ENCODE data around the gene HSPB6.

HSPB6 gene

GRCh38 chr19:35751839-35752745 is 4.7 kb downstream of the HSPB6 start:
- TF ChIP-seq CTCF (IDR thresholded peaks at IDR 0.05; ENCODE audit: low read depth, low read length): no peak
- no peak for TF ChIP-seq EZH2phosphoT487 (IDR thresholded peaks at IDR 0.05; ENCODE audit: low read depth)
- no peak overlapping the region for H3K9ac ChIP-seq (ENCODE audit: low read length)
- H3K4me3 ChIP-seq (ENCODE audit: low read length): no peak overlapping the region
- H4K20me1 ChIP-seq (ENCODE audit: insufficient read depth, low read length): no peaks in the 10 kb centered on the region
- H3K4me1 ChIP-seq (ENCODE audit: low read length): peaks cover 12% of the 10 kb centered on the region
- H3K36me3 ChIP-seq (replicated peaks; ENCODE audit: low read depth, low read length): no peaks in the 10 kb centered on the region
- no peak overlapping the region for H2AFZ ChIP-seq (ENCODE audit: low read depth, low read length)
- H3K27ac ChIP-seq (ENCODE audit: low read length): no peak overlapping the region
- no peaks in the 10 kb centered on the region for H3K9me3 ChIP-seq (ENCODE audit: insufficient read depth, low read length)
- no peak overlapping the region for H3K4me2 ChIP-seq (ENCODE audit: low read length)
- no peaks in the 10 kb centered on the region for H3K27me3 ChIP-seq (ENCODE audit: low read depth, low read length)
- H3K79me2 ChIP-seq (ENCODE audit: low read length): 0 out of 2 replicates have a peak, but pooled peaks cover 2% of the 10 kb centered on the region

- Histone ChIP-seq H3K36me3 (replicated peaks; ENCODE audit: low read depth, low read length) (no peaks in the 10 kb centered on the region), H2AFZ (ENCODE audit: low read depth, low read length) (no peak overlapping the region), H3K4me1 (ENCODE audit: low read length) (peaks cover 14% of the 10 kb centered on the region), H3K9ac (ENCODE audit: low read length) (no peak overlapping the region), H4K20me1 (ENCODE audit: insufficient read depth, low read length) (no peaks in the 10 kb centered on the region), H3K9me3 (ENCODE audit: insufficient read depth, low read length) (no peaks in the 10 kb centered on the region), H3K79me2 (ENCODE audit: low read length) (peaks cover 13% of the 10 kb centered on the region), H3K27ac (ENCODE audit: low read length) (no peak overlapping the region), H3K4me2 (ENCODE audit: low read length) (no peak overlapping the region), H3K27me3 (ENCODE audit: low read depth, low read length) (no peaks in the 10 kb centered on the region), H3K4me3 (ENCODE audit: low read length) (no peak overlapping the region)
- TF ChIP-seq EZH2phosphoT487 (IDR thresholded peaks at IDR 0.05; ENCODE audit: low read depth) (no peak), CTCF (IDR thresholded peaks at IDR 0.05; ENCODE audit: low read depth, low read length) (no peak)
These were observed 6.7 kb downstream of the HSPB6 start for GRCh38 chr19:35750167-35750566.

- H3K4me3 ChIP-seq (ENCODE audit: low read length): peak within 1 kb of the TSS; percentile 92
- no peaks in the 10 kb centered on the region for H3K9me3 ChIP-seq (ENCODE audit: insufficient read depth, low read length)
- no peak for TF ChIP-seq CTCF (IDR thresholded peaks at IDR 0.05; ENCODE audit: low read depth, low read length)
- no peak for TF ChIP-seq EZH2phosphoT487 (IDR thresholded peaks at IDR 0.05; ENCODE audit: low read depth)
- peaks cover 23% of the 10 kb centered on the region for H3K4me1 ChIP-seq (ENCODE audit: low read length)
- H3K79me2 ChIP-seq (ENCODE audit: low read length): peaks cover 13% of the 10 kb centered on the region
- no peaks in the 10 kb centered on the region for H4K20me1 ChIP-seq (ENCODE audit: insufficient read depth, low read length)
- H3K27me3 ChIP-seq (ENCODE audit: low read depth, low read length): no peaks in the 10 kb centered on the region
- peak within 1 kb of the TSS; percentile 22 for H3K27ac ChIP-seq (ENCODE audit: low read length)
- H3K4me2 ChIP-seq (ENCODE audit: low read length): peak within 1 kb of the TSS; percentile 83
- no peaks in the 10 kb centered on the region for H3K36me3 ChIP-seq (replicated peaks; ENCODE audit: low read depth, low read length)
- peak within 1 kb of the TSS; percentile 80 for H2AFZ ChIP-seq (ENCODE audit: low read depth, low read length)
- H3K9ac ChIP-seq (ENCODE audit: low read length): peak within 1 kb of the TSS; percentile 81
These were observed 8.5 kb downstream of the HSPB6 start, which contains the start of gene LIN37 for GRCh38 chr19:35748106-35749020. LIN37 (plus strand) TSS chr19:35748576; CDS start chr19:35748725, 149 bp downstream.
